ENCODE results near the gene CXCL13.

DNA sequence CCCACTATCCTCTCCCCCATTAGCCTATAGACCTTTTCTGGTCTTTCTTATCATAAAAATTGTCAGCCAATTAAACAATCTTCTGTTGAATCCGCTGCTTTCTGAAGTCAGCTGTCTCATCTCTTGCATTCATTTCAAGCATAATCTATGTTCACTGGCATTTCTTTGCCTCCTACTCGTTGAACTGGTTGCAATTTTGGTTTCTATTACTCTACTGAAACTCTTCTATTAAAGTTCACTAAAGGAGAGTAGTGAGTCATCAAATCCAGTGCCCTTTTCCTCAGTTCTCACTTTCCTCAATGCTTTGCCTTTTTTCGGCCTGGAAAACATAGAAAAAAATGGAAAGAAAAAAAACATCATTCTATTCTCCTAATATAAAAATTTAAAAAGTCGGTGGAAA is 23.9 kb upstream of the CXCL13 start:
- TF ChIP-seq TAF1 (conservative IDR thresholded peaks at IDR 0.05) = no peak
- TF ChIP-seq, protein P1, sequence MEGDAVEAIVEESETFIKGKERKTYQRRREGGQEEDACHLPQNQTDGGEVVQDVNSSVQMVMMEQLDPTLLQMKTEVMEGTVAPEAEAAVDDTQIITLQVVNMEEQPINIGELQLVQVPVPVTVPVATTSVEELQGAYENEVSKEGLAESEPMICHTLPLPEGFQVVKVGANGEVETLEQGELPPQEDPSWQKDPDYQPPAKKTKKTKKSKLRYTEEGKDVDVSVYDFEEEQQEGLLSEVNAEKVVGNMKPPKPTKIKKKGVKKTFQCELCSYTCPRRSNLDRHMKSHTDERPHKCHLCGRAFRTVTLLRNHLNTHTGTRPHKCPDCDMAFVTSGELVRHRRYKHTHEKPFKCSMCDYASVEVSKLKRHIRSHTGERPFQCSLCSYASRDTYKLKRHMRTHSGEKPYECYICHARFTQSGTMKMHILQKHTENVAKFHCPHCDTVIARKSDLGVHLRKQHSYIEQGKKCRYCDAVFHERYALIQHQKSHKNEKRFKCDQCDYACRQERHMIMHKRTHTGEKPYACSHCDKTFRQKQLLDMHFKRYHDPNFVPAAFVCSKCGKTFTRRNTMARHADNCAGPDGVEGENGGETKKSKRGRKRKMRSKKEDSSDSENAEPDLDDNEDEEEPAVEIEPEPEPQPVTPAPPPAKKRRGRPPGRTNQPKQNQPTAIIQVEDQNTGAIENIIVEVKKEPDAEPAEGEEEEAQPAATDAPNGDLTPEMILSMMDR (IDR thresholded peaks at IDR 0.05; ENCODE audit: low read depth, low read length, missing input control) = no peak
- TF ChIP-seq SP1 (IDR thresholded peaks at IDR 0.05) = no peak
- TF ChIP-seq RXRA (IDR thresholded peaks at IDR 0.05) = no peak
- TF ChIP-seq RAD21 (IDR thresholded peaks at IDR 0.05) = no peak
- no peak for TF ChIP-seq NR2F2 (IDR thresholded peaks at IDR 0.05)
- TF ChIP-seq, protein P2, sequence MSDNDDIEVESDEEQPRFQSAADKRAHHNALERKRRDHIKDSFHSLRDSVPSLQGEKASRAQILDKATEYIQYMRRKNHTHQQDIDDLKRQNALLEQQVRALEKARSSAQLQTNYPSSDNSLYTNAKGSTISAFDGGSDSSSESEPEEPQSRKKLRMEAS (IDR thresholded peaks at IDR 0.05) = no peak
- TF ChIP-seq FOXA1 (IDR thresholded peaks at IDR 0.05) = no peak
- no peak for TF ChIP-seq EGR1 (IDR thresholded peaks at IDR 0.05; ENCODE audit: low read depth in 2 of 2)
- TF ChIP-seq YY1 (IDR thresholded peaks at IDR 0.05) = no peak
- no peak for TF ChIP-seq HNF4A (conservative IDR thresholded peaks at IDR 0.05)
